C4-2B (cell line): ENCODE measurements around the gene TBC1D13.
"Not testable (repeated sequence)": the region's sequence is repeated elsewhere in the genome, so short reads cannot be mapped to it uniquely, and the experiment has no call there.

Experiments used
- H3K27ac ChIP-seq: fragments of 450-650 bp; 2 replicates; pipeline ENCODE4 v1.5.1; 2017
- ZFX ChIP-seq: fragments of 450-650 bp; IDR thresholded peaks from 2 replicates; pipeline ENCODE4 v1.6.1; 2017
- TF ChIP-seq, protein P1 (sequence below): fragments of 450-650 bp; conservative IDR thresholded peaks from 2 replicates; pipeline ENCODE4 v1.5.1; 2017; ENCODE audit warnings: mild to moderate bottlenecking

TBC1D13 gene

DNA sequence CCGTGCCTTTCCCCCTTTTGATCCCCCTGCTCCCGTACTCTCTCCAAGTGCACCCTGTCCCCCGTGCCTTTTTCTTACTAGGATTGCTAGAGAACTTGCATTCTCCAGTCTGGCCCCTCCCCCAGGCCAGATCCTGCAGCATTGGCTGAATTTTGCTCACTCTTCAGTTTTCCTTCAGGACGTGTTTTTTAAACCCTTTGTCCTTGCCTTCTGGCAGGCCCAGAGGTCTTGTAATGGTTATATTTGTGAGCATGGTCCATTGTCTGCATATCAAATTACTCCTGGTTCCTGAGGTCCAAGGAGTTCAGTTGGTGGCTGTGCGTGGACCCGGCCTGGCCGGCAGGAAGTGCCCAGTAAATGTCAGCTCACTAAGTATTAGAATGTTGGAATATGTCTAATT, 606 bp downstream of the TBC1D13 start:
- peak overlapping the region; percentile 84 for H3K27ac ChIP-seq
- no peak for TF ChIP-seq ZFX
- TF ChIP-seq, protein P1, sequence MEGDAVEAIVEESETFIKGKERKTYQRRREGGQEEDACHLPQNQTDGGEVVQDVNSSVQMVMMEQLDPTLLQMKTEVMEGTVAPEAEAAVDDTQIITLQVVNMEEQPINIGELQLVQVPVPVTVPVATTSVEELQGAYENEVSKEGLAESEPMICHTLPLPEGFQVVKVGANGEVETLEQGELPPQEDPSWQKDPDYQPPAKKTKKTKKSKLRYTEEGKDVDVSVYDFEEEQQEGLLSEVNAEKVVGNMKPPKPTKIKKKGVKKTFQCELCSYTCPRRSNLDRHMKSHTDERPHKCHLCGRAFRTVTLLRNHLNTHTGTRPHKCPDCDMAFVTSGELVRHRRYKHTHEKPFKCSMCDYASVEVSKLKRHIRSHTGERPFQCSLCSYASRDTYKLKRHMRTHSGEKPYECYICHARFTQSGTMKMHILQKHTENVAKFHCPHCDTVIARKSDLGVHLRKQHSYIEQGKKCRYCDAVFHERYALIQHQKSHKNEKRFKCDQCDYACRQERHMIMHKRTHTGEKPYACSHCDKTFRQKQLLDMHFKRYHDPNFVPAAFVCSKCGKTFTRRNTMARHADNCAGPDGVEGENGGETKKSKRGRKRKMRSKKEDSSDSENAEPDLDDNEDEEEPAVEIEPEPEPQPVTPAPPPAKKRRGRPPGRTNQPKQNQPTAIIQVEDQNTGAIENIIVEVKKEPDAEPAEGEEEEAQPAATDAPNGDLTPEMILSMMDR, result no peak

DNA sequence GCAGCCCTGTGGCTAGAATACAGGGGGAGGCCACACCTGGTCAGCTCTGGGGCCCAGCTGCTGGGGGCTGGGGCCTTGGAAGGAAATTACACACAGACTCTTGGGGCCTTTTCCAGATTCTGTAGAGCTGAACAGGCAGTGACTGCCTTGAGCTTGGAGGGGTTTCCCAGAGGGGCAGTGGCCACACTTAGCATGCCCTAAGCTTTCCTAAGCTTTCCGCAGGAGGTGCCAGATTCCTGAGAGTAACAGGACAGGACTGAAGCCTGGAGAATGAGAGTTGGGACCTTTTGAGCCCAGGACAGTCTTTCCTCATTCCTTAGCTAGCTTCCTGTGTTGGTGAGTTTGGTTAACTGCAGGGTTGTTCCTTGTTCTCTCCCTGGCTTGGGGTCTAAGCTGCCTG, 1.4 kb downstream of the TBC1D13 start:
- peak overlapping the region; percentile 84; the same call in 1 of the 2 replicates for H3K27ac ChIP-seq
- TF ChIP-seq, protein P1, result no peak
- no peak for TF ChIP-seq ZFX

DNA sequence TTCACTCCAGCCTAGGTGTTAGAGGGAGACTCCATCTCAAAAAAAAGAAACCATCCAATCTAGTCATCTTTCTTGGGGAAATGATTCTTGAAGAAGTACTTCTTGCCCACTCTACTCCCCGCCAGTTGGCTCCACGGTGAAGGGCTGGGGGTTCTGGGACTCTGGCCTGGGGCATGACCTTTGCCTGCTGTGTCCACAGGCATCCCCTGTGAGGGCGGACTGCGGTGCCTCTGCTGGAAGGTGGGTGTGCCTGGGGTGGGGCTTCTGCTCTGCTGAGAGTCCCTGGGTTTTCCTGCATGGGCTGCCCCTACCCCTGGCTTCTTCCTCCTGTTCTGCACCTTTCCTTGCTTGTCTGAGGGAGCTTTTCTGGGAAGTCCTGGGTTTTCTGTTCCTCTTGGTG, 3.5 kb downstream of the TBC1D13 start:
- TF ChIP-seq, protein P1, result no peak
- no peak for TF ChIP-seq ZFX
- no peak overlapping the region for H3K27ac ChIP-seq

DNA sequence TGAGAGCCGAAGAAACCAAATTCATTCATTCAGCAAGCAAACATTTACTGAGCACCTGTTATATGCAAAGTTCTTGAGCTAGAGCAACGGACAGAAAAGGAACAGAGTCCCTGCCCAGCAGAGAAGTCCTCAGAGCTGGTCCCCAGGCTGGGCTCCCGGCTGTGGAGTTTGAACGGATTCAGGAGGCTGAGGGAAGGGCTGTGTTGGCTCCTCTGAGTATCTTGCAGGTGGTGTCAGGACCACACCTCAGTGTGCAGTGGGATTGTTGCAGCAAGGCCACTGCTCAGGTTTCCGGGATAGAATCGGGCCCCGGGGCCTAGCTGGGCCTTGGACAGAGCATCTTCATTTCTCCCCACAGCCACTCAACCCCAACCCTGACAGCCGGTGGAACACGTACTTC, 5.1 kb downstream of the TBC1D13 start:
- H3K27ac ChIP-seq, result no peak overlapping the region
- TF ChIP-seq ZFX, result no peak
- TF ChIP-seq, protein P1, result no peak

DNA sequence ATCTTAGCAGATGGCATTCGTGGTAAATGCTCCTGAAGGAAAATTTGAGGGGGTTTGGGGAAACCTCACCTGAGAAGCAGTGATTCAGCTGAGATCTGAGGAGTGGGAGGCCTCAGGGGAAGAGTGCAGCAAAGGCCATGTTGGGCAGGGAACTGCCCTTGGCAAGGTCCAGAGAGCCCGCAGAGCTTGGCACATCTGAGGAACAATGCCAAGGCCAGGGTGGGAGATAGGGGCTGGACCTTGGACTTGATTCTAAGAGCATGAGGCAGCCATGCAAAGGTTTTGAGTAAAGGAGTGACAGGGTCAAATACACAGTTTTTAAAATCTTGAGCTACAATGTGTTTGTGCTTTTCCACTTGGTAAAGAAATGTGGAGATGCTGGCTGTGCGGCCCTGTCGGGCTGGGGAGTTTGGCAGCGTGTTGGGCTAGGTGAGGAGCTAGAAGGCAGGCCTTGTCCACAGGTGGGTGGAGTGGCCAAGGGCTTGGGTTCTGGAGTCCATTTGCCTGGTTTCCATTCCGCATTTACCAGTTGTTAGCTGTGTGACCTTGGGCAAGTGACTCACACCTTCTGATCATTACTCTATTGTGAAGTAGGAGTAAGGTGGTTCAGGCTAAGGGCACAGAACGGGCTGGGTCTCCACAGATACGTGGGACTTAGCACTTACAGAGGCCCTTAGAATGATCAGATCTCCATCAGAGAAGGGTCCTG, 6.1 kb downstream of the TBC1D13 start:
- TF ChIP-seq ZFX, result no peak
- TF ChIP-seq, protein P1, result no peak

DNA sequence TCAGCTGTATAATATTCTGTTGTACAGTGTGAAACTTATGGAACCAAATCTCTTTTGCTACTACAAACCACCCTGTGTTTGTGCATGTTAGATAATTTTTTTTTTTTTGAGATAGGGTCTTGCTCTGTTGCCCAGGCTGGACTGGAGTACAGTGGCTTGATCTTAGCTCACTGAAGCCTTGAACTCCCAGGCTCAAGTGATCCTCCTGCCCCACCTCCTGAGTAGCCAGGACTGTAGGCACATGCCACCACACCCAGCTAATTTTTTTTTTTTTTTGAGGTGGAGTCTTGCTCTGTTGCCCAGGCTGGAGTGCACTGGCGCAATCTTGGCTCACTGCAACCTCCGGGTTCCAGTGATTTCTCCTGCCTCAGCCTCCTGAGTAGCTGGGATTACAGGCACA, 7.9 kb downstream of the TBC1D13 start:
- H3K27ac ChIP-seq, result not testable (repeated sequence)

More for the DNA sequence above, 6.1 kb downstream of the TBC1D13 start:
- H3K27ac ChIP-seq, result no peak overlapping the region

DNA sequence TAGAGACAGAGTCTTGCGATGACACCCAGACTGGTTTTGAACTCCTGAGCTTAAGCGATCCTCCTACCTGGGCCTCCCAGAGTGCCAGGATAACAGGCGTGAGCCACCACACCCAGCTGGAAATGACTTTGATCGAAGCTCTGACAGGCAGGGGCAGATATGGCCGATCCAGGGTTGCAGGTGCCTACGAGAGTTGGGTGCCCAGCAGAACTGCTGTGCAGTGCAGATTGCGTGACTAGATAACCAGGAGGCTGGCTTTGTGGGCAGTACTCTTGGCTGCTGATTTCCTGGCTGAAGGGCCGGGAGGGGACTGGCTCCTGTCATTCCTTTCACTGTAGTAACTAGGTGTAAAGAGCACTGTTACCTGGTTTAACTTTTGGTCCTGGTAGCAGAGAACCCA, 11.8 kb downstream of the TBC1D13 start:
- no peak for TF ChIP-seq ZFX
- TF ChIP-seq, protein P1, result no peak

DNA sequence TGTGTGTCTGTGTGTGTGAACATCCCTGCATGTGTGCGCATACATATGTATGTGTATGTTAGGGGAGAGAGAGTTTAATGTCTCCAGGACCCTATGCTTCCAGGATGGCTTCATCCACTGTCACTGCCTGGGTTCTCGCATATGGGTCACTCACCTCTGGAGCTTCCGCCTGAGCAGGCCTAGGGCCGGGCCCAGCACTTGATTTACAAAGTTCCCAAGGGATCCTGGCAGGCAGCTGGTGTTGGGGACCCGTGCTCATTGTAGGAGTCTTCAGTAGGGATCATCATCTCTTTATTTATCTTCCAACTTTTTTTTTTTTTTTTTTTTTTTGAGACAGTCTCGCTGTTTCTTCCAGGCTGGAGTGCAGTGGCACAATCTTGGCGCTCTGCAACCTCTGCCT, 13.0 kb downstream of the TBC1D13 start:
- H3K27ac ChIP-seq, result no peak overlapping the region
- TF ChIP-seq, protein P1, result no peak
- no peak for TF ChIP-seq ZFX

More for the DNA sequence above, 11.8 kb downstream of the TBC1D13 start:
- H3K27ac ChIP-seq, result no peak overlapping the region
